Left ventricle myocardium inferior (tissue), 1 donor: ENCODE measurements around the gene CLIC6. TPM values are rescaled to one million over a fixed set of nuclear protein-coding genes. Genes with fewer than 3 reads are reported as not detected.

Experiments used
- DNase-seq: peaks from one replicate; pipeline ENCODE4 v3.0.0-alpha.2; 2020
- H3K27ac ChIP-seq: fragments of 200-600 bp; replicated peaks from 2 replicates; pipeline ENCODE4 v1.8.0; 2021
- H3K27me3 ChIP-seq: fragments of 200-600 bp; 2 replicates; pipeline ENCODE4 v1.8.0; 2021; ENCODE audit warnings: low read depth
- H3K36me3 ChIP-seq: fragments of 200-600 bp; 2 replicates; pipeline ENCODE4 v1.8.0; 2021
- H3K4me1 ChIP-seq: fragments of 200-600 bp; 2 replicates; pipeline ENCODE4 v1.8.0; 2021
- H3K4me3 ChIP-seq: fragments of 200-600 bp; 2 replicates; pipeline ENCODE4 v1.8.0; 2021; ENCODE audit warnings: mild to moderate bottlenecking, moderate library complexity
- H3K9me3 ChIP-seq: fragments of 200-600 bp; replicated peaks from 2 replicates; pipeline ENCODE4 v1.8.0; 2021
- intact Hi-C: fragments of 100-400 bp; cut with micrococcal nuclease; formaldehyde crosslinking; loops from one replicate; pipeline ENCODE4 v1.11.0; 2022
- total RNA-seq: library from RNA; stranded (reverse); fragmentation: NEBNext Ultra II Directional; extraction: Animal tissue kit (Norgen Biotek cat#: 25700); gene quantifications from one replicate; pipeline ENCODE4 v1.2.1, GENCODE V29; 2021
- TF ChIP-seq, protein P1 (sequence below): fragments of 200-600 bp; IDR thresholded peaks from 2 replicates; pipeline ENCODE4 v1.8.0; 2021; ENCODE audit warnings: antibody characterized with exemption, mild to moderate bottlenecking, borderline replicate concordance
- donor health status: DM: no; HTN: yes; CAD: no; lungs with severe emphysema.

The CLIC6 gene
- total RNA-seq, 1 donor from 2014 or later: 11.2 TPM

DNA sequence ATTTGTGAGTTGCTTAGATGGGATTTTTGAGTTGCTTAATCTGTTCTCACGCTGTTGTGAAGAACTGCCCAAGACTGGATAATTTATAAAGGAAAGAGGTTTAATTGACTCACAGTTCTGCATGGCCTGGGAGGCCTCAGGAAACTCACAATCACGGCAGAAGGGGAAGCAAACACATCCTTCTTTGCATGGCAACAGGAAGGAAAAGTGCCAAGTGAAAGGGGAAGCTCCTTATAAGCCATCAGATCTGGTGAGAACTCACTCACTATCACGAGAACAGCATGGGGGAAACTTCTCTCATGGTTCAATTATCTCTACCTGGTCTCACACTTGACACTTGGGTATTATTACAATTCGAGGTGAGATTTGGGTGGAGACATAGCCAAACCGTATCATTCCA is 10.3 kb downstream of the CLIC6 start:
- H3K36me3 ChIP-seq: no peaks in the 10 kb centered on the region
- intact Hi-C loops: no loop called here
- peaks cover 12% of the 10 kb centered on the region for H3K27me3 ChIP-seq
- H3K4me3 ChIP-seq: no peak overlapping the region
- no peaks in the 10 kb centered on the region for H3K4me1 ChIP-seq
- H3K27ac ChIP-seq: no peak overlapping the region
- H3K9me3 ChIP-seq: peaks cover 10% of the 10 kb centered on the region
- DNase-seq: no peak
- TF ChIP-seq, protein P1, sequence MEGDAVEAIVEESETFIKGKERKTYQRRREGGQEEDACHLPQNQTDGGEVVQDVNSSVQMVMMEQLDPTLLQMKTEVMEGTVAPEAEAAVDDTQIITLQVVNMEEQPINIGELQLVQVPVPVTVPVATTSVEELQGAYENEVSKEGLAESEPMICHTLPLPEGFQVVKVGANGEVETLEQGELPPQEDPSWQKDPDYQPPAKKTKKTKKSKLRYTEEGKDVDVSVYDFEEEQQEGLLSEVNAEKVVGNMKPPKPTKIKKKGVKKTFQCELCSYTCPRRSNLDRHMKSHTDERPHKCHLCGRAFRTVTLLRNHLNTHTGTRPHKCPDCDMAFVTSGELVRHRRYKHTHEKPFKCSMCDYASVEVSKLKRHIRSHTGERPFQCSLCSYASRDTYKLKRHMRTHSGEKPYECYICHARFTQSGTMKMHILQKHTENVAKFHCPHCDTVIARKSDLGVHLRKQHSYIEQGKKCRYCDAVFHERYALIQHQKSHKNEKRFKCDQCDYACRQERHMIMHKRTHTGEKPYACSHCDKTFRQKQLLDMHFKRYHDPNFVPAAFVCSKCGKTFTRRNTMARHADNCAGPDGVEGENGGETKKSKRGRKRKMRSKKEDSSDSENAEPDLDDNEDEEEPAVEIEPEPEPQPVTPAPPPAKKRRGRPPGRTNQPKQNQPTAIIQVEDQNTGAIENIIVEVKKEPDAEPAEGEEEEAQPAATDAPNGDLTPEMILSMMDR: no peak

DNA sequence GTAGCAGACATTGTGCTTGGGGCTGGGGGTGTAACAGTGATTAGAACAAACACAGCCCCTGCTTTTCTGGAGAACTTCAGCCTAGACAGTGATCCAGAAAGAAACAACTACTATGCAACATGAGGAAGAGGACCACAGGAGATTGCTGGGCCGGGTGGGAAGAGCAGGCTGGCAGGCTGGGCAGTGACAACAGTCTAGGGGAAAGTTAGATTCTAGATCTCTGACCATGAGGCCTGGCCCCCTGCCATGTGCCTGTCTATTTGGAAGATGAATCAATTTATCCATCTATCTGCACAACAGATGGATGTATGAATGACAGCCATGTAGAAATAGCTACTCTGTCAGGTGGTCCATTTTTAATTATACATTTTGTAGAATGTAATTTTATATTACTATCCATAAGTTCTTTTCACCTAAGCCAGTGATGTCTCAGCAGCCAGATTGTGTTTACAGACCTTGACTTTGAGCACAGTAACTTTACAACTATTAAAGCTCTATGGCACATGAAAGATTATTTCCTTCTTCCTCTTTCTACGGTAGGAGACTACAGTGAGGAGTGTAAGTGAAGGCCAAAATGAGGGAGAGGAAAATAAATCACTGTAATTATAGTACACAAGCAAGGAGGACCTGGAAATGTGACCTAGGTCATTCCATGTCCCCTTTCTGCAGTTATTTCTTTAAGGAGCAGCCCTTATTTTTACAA is 15.5 kb downstream of the CLIC6 start:
- intact Hi-C loops: no loop called here
- Histone ChIP-seq H3K4me1 (no peaks in the 10 kb centered on the region), H3K27me3 (no peaks in the 10 kb centered on the region), H3K4me3 (no peak overlapping the region), H3K36me3 (no peaks in the 10 kb centered on the region), H3K27ac (no peak overlapping the region), H3K9me3 (peaks cover 10% of the 10 kb centered on the region)
- DNase-seq: no peak
- TF ChIP-seq, protein P1: no peak

DNA sequence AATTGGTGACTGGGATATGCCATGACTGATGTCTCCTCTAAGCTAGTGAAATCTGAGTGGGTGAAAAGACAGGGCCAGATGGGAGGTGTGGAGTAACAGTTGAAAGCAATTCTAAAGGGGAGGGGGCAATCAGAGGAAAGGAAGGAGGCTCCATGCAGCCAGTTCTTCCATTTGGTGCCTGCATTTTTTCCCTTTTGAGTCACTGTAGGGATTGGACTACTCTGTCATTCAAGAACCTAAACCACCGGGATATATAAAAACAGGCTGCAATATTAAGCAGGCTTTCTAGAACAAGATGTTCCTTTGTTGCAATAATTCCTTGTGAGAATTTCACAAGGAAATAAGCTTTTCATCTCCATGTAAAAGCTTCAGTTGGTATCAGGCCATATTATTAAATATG is 18.3 kb downstream of the CLIC6 start:
- no peaks in the 10 kb centered on the region for H3K9me3 ChIP-seq
- TF ChIP-seq, protein P1: no peak
- H3K4me3 ChIP-seq: no peak overlapping the region
- intact Hi-C loops: no loop called here
- H3K27ac ChIP-seq: no peak overlapping the region
- no peaks in the 10 kb centered on the region for H3K27me3 ChIP-seq
- no peak for DNase-seq
- no peaks in the 10 kb centered on the region for H3K36me3 ChIP-seq
- peaks cover 10% of the 10 kb centered on the region for H3K4me1 ChIP-seq

DNA sequence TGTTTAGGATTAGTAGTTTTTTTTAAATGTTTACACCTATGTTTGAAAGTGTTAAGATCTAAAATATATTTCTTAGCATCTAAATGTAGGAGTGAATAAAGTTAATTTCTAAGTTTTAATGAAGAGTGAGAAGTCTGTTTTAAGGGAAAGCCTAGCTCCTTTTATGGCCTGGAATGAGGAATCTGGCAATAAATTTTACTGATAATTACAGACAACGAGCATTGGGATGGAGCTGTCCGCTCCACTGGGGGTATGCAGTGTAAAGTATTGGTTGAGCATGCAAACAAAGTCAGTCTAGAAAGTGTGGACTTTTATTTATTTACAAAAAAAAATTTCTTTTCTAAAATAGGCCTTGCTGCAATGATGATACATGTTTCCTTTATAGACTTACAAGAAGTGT is 19.0 kb downstream of the CLIC6 start:
- no peaks in the 10 kb centered on the region for H3K36me3 ChIP-seq
- H3K4me3 ChIP-seq: no peak overlapping the region
- no peak overlapping the region for H3K27ac ChIP-seq
- peaks cover 10% of the 10 kb centered on the region for H3K4me1 ChIP-seq
- no peaks in the 10 kb centered on the region for H3K9me3 ChIP-seq
- TF ChIP-seq, protein P1: no peak
- intact Hi-C loops: no loop called here
- DNase-seq: no peak
- H3K27me3 ChIP-seq: no peaks in the 10 kb centered on the region

DNA sequence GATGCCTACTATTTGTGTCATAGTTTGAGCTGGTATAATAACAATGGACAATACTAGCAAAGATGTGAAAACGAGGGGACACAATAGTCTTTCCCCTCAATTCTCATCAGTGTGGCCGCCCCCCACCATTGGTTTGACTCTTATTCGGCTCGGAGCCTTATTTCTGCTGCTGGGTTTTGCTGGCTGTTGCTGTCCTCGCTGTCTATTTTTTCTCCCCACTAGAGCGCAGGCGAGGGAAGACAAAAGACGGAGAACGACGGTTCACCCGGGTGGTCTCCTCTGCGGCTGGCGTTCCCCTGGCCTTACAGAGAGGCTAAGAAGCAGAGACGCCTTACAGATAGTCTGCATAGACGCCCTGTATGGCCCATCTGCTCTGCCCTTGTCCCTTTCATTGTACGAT is 19.4 kb downstream of the CLIC6 start:
- Histone ChIP-seq H3K27me3 (no peaks in the 10 kb centered on the region), H3K4me3 (no peak overlapping the region), H3K27ac (no peak overlapping the region), H3K4me1 (peaks cover 10% of the 10 kb centered on the region), H3K9me3 (no peaks in the 10 kb centered on the region), H3K36me3 (no peaks in the 10 kb centered on the region)
- DNase-seq: no peak
- intact Hi-C loops: no loop called here
- TF ChIP-seq, protein P1: no peak
